Activated CD8-positive, alpha-beta memory T cell treated with anti-CD3 and anti-CD28 coated beads for 48 hours (primary cell): ENCODE results near the gene AGMO.

Experiments
- DNase-seq, 3 experiments: peaks; one replicate each; pipeline ENCODE4 v3.0.0-alpha.2; 2020; ENCODE audit warnings: low read depth in 2 of 3, low spot score in 2 of 3

The AGMO gene

GRCh38 chr7:15158141-15158810 lies 403.5 kb downstream of the AGMO start:
- DNase-seq = no peak
